Hindlimb muscle (tissue), 1 donor: ENCODE measurements around the gene PDE2A. TPM values are rescaled to one million over a fixed set of nuclear protein-coding genes. Genes with fewer than 3 reads are reported as not detected.

ENCODE experiments used
- DNase-seq: peaks from one replicate; pipeline ENCODE4 v3.0.0-alpha.2; 2013
- polyA plus RNA-seq: library from polyadenylated mRNA; unstranded; fragments of 120-200 nt; gene quantifications from one replicate; pipeline ENCODE4 v1.2.1, GENCODE V29; 2013; ENCODE audit not compliant: insufficient read length

Gene PDE2A
- polyA plus RNA-seq, 1 donor, result 22.4 TPM

DNA sequence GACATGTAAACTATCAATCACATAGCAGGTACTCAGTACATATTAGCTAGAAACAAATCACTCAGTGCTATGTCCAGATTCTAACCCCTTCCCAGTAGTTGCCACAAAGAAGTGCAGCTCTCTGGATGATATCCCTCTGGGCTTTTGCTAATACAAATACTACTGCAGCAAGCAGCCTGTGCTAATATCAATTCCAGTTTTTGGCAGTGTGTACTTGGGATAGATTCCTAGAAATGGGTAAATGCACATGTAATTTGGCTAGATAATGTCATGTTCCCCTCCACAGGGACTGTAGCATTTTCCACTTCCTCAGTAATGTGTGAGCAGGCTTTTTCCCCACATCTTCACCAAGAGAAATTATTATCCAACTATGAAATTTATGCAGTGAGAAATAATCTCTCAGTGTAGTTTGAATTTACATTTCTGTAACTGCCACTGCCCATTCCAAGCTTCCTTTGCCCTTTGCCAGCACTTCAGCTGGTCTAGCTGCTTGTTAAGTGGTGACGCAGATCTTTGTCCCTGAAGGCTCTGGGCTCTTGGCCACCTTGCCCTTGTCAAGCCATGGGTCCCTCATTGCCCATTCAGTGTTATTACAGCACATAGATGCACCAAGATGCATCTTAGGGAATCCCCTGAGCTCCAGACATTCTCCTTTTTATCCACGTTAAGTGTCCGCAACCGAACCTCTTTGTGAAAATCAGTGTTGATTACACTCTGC lies 132.8 kb downstream of the PDE2A start:
- no peak for DNase-seq

GRCh38 chr11:72537051-72537450 lies 137.2 kb downstream of the PDE2A start:
- no peak for DNase-seq

- DNase-seq, result no peak
These were observed 139.1 kb downstream of the PDE2A start for GRCh38 chr11:72535194-72535547.

DNA sequence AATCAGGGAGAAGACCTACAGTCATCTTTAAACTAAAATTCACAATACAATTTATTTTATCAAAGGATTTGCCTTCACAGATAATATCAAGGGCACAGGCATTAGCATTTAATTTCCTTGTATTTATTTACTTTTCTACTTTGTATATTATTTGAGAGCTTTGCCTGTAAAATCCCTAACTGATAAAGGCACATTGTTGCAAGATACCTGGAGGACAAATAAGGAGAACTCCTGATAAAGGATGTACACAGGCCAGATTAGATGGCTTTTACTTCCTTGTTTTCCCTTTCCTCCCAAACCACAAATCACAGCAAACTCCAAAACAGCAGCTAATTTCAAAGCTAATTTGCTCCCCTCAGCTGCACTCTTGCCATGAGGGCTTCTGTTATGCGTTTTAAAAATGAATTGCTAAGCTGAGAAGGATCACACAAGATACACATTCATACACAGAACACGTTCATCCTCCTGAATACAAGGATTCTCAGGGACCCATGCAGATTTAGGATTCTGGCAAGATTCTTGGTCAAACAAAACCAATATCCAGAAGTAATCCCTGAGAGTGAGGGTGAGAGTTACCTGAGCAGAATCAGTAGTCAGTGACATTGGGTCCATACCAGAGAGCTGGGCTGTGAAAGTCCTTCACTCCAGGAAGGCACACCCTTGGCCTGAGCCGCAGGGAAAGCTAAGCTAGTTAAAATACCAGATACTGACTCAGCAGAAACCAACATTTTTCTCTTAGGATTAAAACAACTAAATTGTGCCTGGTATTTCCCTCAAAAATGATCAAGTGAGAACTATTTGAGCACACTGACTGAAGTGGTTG lies 139.6 kb downstream of the PDE2A start:
- no peak for DNase-seq

GRCh38 chr11:72529068-72529467 lies 145.2 kb downstream of the PDE2A start:
- no peak for DNase-seq

- no peak for DNase-seq
These were observed 146.1 kb downstream of the PDE2A start for GRCh38 chr11:72528121-72528520.

Other genes with a start within 250 kb of the PDE2A start
- 20.5 TPM for gene CLPB, start 239.9 kb downstream of the PDE2A start, polyA plus RNA-seq
- gene ARAP1, start 78.0 kb upstream of the PDE2A start, polyA plus RNA-seq, result 61.4 TPM
- 62.3 TPM for gene STARD10, start 119.6 kb upstream of the PDE2A start, polyA plus RNA-seq
- gene ATG16L2, start 140.0 kb upstream of the PDE2A start, polyA plus RNA-seq, result 17.9 TPM